Left hindlimb (tissue), 1 donor: ENCODE data around the gene ATP8B1.

Source experiments
- DNase-seq: peaks from one replicate; pipeline ENCODE4 v3.0.0-alpha.2; 2018

The ATP8B1 gene

GRCh38 chr18:57715073-57715472 lies 88.0 kb downstream of the ATP8B1 start:
- DNase-seq = no peak

DNA sequence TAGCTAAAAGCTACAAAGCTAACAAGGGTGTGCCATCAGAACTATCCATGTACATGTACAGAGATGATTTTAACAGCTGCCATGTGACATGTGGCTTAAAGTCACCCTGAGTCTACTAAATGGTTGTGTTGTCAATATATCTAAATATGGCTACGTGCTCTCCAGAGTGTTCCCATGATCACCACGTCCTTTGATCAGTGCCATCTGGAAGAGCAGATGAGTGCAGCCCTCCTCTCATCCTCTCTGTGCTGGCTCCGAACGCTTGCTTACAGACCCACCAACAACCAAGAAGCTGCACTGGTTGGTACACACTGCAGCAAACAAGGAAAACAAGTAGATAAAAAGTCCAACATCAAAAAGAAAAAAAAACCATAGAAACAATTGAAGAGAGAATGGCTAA lies 92.9 kb downstream of the ATP8B1 start:
- DNase-seq = no peak

DNA sequence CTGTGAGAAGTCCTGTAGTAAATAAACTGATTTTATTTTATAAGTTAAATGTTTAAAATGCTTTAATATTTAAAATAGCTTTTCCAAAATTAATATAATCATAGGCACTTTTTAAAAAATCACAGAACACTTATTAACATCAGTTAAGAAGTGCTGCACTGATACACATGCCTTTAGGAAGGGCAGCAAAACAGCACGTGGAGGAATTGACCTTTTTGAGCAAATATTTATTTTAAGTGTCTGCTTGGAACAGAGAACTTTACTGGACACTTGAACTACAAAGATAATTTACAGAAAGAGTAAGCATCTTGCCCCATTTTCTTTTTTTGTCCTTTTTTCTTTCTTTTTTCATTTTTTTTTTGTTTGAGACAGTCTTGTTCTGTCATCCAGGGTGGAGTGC lies 93.8 kb downstream of the ATP8B1 start:
- no peak for DNase-seq

- DNase-seq = no peak
Observed at GRCh38 chr18:57708288-57708687, 94.8 kb downstream of the ATP8B1 start.

GRCh38 chr18:57705832-57706595 lies 97.1 kb downstream of the ATP8B1 start:
- DNase-seq = no peak

- DNase-seq = no peak
Observed at GRCh38 chr18:57705011-57705410, 98.1 kb downstream of the ATP8B1 start.

- no peak for DNase-seq
Observed at GRCh38 chr18:57698571-57699276, 104.4 kb downstream of the ATP8B1 start.

DNA sequence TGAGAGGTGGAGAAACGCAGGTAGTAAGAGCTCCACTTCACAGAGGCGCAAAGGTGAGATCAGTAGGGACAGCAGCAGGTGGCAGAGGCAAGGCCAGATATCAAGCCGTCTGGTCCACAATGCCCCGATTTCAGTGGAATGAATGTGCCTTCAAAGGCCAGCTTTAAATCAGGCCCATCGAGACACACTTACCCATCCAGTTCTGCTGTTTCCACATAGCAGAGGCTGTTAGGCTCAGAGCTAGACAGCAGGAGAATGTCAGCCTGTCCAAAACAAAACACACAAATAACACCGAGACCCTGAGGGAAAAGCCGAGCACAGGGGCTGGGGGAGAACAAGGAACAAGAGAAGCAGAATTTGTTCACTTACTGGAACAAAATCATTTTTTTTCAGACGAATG lies 105.7 kb downstream of the ATP8B1 start:
- no peak for DNase-seq

DNA sequence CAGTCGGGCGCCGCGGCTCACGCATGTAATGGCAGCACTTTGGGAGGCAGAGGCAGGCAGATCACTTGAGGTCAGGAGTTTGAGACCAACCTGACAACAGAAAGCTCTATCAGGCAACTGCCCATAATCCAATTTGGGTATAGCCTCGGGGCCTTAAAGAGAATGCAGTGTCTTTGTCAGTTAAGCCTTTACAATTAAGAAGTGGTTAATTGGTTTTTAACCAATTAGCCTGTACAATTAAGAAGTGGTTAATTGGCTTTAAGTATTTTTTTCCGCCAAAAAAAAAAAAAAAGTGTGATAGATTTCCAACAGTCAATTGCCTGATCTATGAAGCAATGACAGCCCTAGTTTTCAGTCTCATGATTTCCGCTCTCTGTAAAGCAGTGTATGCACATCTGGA lies 106.8 kb downstream of the ATP8B1 start:
- no peak for DNase-seq

- no peak for DNase-seq
Observed at GRCh38 chr18:57691363-57691762, 111.8 kb downstream of the ATP8B1 start.

GRCh38 chr18:57687970-57688369 lies 115.1 kb downstream of the ATP8B1 start:
- DNase-seq = no peak

DNA sequence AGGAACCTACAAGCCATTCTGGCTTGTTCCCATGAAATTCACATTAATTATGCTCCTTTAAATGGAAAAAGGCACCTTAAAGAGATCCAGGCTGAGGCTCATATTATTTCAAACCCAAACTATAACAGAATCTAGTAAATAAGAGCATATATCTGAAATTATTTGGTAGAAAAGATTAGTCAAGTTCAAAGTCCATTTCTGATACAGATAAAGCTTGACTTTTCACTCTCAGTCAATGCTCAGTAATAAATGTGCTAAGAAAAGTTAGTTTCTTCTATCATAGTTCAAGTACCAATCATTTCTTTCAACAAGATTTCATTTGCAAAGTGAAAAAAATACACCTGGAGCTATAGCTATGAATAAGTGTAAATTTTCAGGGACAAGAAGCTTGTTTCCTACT lies 119.6 kb downstream of the ATP8B1 start:
- DNase-seq = no peak

GRCh38 chr18:57677262-57678211 lies 125.6 kb downstream of the ATP8B1 start:
- DNase-seq = no peak

GRCh38 chr18:57674891-57675290 lies 128.2 kb downstream of the ATP8B1 start:
- no peak for DNase-seq

- no peak for DNase-seq
Observed at GRCh38 chr18:57670046-57670445, 133.1 kb downstream of the ATP8B1 start.

DNA sequence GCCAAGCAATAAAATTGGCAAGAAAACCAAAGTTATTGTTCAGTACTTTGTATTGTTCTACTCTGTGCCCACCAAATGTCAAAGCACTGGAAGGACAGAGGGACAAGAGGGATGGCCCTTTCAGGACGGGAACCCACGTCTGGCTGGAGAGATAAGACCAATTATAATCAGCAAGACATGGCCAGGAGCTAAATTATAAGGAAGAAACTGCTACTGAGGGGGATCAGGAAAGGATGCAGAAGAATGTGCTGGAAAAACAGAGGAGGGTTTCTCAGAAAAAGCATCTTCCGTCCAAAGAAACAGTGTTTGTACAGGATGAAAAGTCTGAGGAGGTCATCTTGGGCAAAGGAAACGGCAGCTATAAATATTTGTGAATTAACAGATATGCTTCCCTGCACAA lies 135.1 kb downstream of the ATP8B1 start:
- DNase-seq = no peak

DNA sequence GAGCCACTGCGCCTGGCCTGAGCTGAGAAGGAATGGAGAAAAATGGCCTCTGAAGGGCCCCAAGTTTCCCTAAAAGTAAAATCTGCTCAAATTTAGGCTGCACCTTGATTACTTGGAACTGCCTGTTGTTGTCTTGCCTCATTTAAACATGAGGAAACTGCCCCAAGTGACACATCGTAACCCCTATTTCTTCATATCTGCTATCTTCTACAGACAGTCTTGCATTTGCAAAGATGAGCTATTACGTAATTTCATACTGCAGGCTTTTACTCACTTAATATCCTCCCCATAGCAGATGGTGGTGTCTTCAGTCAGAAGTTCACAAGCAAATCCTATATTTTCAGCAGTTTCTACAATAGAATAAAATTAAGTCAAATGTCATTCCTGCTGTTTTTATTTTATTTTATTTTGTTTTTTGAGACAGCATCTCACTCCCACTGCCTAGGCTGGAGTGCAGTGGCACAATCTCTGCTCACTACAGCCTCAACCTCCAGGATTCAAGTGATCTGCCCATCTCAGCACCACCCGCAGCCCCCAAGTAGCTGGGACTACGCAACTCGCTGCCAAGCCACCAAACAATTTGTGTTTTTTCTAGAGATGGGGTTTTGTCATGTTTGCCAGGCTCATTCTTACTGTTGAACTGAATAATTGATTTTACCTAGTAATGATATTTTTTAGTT lies 136.2 kb downstream of the ATP8B1 start:
- DNase-seq = no peak

- no peak for DNase-seq
Observed at GRCh38 chr18:57664568-57665165, 138.4 kb downstream of the ATP8B1 start.

- no peak for DNase-seq
Observed at GRCh38 chr18:57660961-57661360, 142.2 kb downstream of the ATP8B1 start.

- DNase-seq = no peak
Observed at GRCh38 chr18:57659460-57660102, 143.5 kb downstream of the ATP8B1 start.

- no peak for DNase-seq
Observed at GRCh38 chr18:57657542-57657941, 145.6 kb downstream of the ATP8B1 start.

DNA sequence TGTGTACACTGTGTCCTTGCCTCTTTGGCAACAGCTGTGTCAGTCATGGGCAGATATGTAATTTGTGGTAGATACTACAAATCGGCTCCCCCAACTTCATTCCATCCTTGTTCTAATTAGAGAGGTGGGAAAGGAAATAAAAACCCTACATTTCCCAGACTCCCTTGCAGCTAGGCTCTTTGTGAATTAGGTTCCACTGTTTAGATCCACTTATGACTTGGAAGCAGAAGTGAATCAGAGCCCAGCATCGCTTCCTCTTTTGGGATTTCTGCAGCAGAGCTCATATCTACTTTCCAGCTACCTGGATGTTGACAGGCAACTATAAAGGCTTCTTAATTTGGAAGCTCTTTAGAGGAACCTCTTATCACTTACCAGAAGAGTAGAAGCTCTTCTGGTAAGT lies 147.4 kb downstream of the ATP8B1 start:
- DNase-seq = no peak
